ENCODE results near the gene SUMO4.

GRCh38 chr6:149414821-149415220 lies 14.8 kb downstream of the SUMO4 start:
- no peak for TF ChIP-seq ATF2 (IDR thresholded peaks at IDR 0.05; ENCODE audit: low read length)
- no peak for TF ChIP-seq RELA (IDR thresholded peaks at IDR 0.05; ENCODE audit: borderline replicate concordance, partially characterized antibody)
- no peak for TF ChIP-seq MAX (IDR thresholded peaks at IDR 0.05; ENCODE audit: low read depth, low read length)
- no peak for TF ChIP-seq CTCF (IDR thresholded peaks at IDR 0.05 in 2 of 3, conservative IDR thresholded peaks at IDR 0.05 in 1 of 3; ENCODE audit: control insufficient read depth in 2 of 3, extremely low read depth in 1 of 3, insufficient read depth in 1 of 3, low read depth in 3 of 3, low read length in 3 of 3)
- TF ChIP-seq TCF12 (IDR thresholded peaks at IDR 0.05; ENCODE audit: low read depth, low read length), result no peak
- TF ChIP-seq EP300 (IDR thresholded peaks at IDR 0.05; ENCODE audit: borderline replicate concordance in 1 of 2, control insufficient read depth in 1 of 2, low read depth in 2 of 2, low read length in 2 of 2), result no peak
- TF ChIP-seq E4F1 (IDR thresholded peaks at IDR 0.05; ENCODE audit: borderline replicate concordance, partially characterized antibody), result no peak
- TF ChIP-seq POLR2A (IDR thresholded peaks at IDR 0.05; ENCODE audit: low read depth, low read length), result no peak
- TF ChIP-seq RFX5 (IDR thresholded peaks at IDR 0.05; ENCODE audit: low read depth, low read length), result no peak
